Measurements from ENCODE around the gene TRPC1. TPM values are rescaled to one million over a fixed set of nuclear protein-coding genes. Genes with fewer than 3 reads are reported as not detected.

TRPC1 gene
- total RNA-seq (2022; extraction: Qiagen RNA extraction; ENCODE audit: low read depth): 6.1 to 11.4 TPM (median 8.2 TPM) in 5 replicates

GRCh38 chr3:142723968-142724681 is at the start of gene TRPC1:
Gene TRPC1 (plus strand): TSS chr3:142724034. CDS start chr3:142724560, 526 bp downstream.

Other genes starting within 250 kb of the TRPC1 start
- gene ATR, start 145.3 kb upstream of the TRPC1 start, total RNA-seq (2022; extraction: Qiagen RNA extraction; ENCODE audit: low read depth): 9.5 to 15.7 TPM (median 13.9 TPM) in 5 replicates
- 10.9 to 17.6 TPM (median 14.9 TPM) in 5 replicates for gene PLS1, start 127.6 kb upstream of the TRPC1 start, total RNA-seq (2022; extraction: Qiagen RNA extraction; ENCODE audit: low read depth)
- 27.6 to 40.9 TPM (median 34.2 TPM) in 5 replicates for gene PCOLCE2, start 165.0 kb downstream of the TRPC1 start, total RNA-seq (2022; extraction: Qiagen RNA extraction; ENCODE audit: low read depth)
- 2.9 to 4.0 TPM (median 3.4 TPM) in 5 replicates for gene PAQR9, start 239.6 kb downstream of the TRPC1 start, total RNA-seq (2022; extraction: Qiagen RNA extraction; ENCODE audit: low read depth)

Measured in A549 treated with DMSO at 1 μM for 4 hours (cell line).